Panc1 (cell line): ENCODE measurements around the gene ALDOA.

Experiments
- CTCF ChIP-seq: fragments of 450-650 bp; IDR thresholded peaks from 2 replicates; pipeline ENCODE4 v1.5.1; 2017; ENCODE audit warnings: mild to moderate bottlenecking
- POLR2AphosphoS5 ChIP-seq: IDR thresholded peaks from 2 replicates; pipeline ENCODE4 v1.6.1; 2012; ENCODE audit warnings: mild to moderate bottlenecking, low read depth, low read length, moderate library complexity
- REST ChIP-seq, 2 experiments: IDR thresholded peaks; 2 replicates each; pipeline ENCODE4 v1.6.1; 2011 to 2012; ENCODE audit warnings: low read depth in 2 of 2, control low read depth in 1 of 2, low read length in 1 of 2, mild to moderate bottlenecking in 1 of 2, moderate library complexity in 1 of 2; ENCODE audit not compliant: insufficient read depth in 1 of 2
- SIN3A ChIP-seq: IDR thresholded peaks from 2 replicates; pipeline ENCODE4 v1.6.1; 2012; ENCODE audit warnings: low read depth, mild to moderate bottlenecking, low read length, moderate library complexity, borderline replicate concordance; ENCODE audit not compliant: insufficient read depth
- TCF7L2 ChIP-seq: IDR thresholded peaks from 2 replicates; pipeline ENCODE4 v1.6.1; 2011; ENCODE audit warnings: mild to moderate bottlenecking, low read depth, low read length, inconsistent platforms

- TF ChIP-seq CTCF (no peak), TCF7L2 (no peak), POLR2AphosphoS5 (no peak), SIN3A (no peak), REST (IDR thresholded peaks at IDR 0.05; ENCODE audit: insufficient read depth in 1 of 2, low read depth in 2 of 2, low read length in 1 of 2) (no peak)
Measured at GRCh38 chr16:30087181-30087898, 21.8 kb downstream of the ALDOA start.
